RKO (cell line): ENCODE data around the gene GUSB.
A peak's percentile ranks its signal among the peaks of the same experiment; 100 is the strongest.
"Not testable (repeated sequence)": the region's sequence is repeated elsewhere in the genome, so short reads cannot be mapped to it uniquely, and the experiment has no call there.

Experiments used
- DNase-seq: peaks from one replicate; pipeline ENCODE4 v3.0.0-alpha.2; 2016; ENCODE audit warnings: low spot score

The GUSB gene

GRCh38 chr7:65981965-65982792 is at the start of gene GUSB:
Gene GUSB (minus strand): TSS chr7:65982213. CDS start chr7:65982183, 30 bp downstream.
- peak; percentile 91 for DNase-seq

GRCh38 chr7:66028342-66028741 is 46.3 kb upstream of the GUSB start:
- DNase-seq = not testable (repeated sequence)

- DNase-seq = no peak
These were observed 34.1 kb upstream of the GUSB start for GRCh38 chr7:66016131-66016461.

- no peak for DNase-seq
These were observed 33.6 kb upstream of the GUSB start for GRCh38 chr7:66015440-66016130.

GRCh38 chr7:66013938-66014337 is 31.9 kb upstream of the GUSB start:
- peak; percentile 33 for DNase-seq

- DNase-seq = no peak
These were observed 25.2 kb upstream of the GUSB start for GRCh38 chr7:66007232-66007631.

- not testable (repeated sequence) for DNase-seq
These were observed 23.2 kb upstream of the GUSB start for GRCh38 chr7:66005115-66005671.

GRCh38 chr7:66000823-66001417 is 18.9 kb upstream of the GUSB start:
- not testable (repeated sequence) for DNase-seq

- not testable (repeated sequence) for DNase-seq
These were observed 13.0 kb upstream of the GUSB start for GRCh38 chr7:65994984-65995383.

GRCh38 chr7:65992526-65992925 is 10.5 kb upstream of the GUSB start:
- DNase-seq = no peak

- DNase-seq = not testable (repeated sequence)
These were observed 9.8 kb upstream of the GUSB start for GRCh38 chr7:65991829-65992228.

GRCh38 chr7:65989694-65990080 is 7.7 kb upstream of the GUSB start:
- no peak for DNase-seq

- not testable (repeated sequence) for DNase-seq
These were observed 6.5 kb upstream of the GUSB start for GRCh38 chr7:65988503-65988902.

GRCh38 chr7:65988084-65988483 is 6.1 kb upstream of the GUSB start:
- no peak for DNase-seq

GRCh38 chr7:65983965-65984658 is 2.1 kb upstream of the GUSB start:
- no peak for DNase-seq

- peak; percentile 67 for DNase-seq
These were observed 1.3 kb downstream of the GUSB start for GRCh38 chr7:65980478-65981250.

- no peak for DNase-seq
These were observed 2.2 kb downstream of the GUSB start for GRCh38 chr7:65979583-65980477.

- no peak for DNase-seq
These were observed 3.0 kb downstream of the GUSB start for GRCh38 chr7:65978891-65979582.

GRCh38 chr7:65976659-65977196 is 5.3 kb downstream of the GUSB start:
- no peak for DNase-seq
